H1 (cell line): ENCODE data around the gene ZNF446. TPM values are rescaled to one million over a fixed set of nuclear protein-coding genes. Genes with fewer than 3 reads are reported as not detected.
A peak's percentile ranks its signal among the peaks of the same experiment; 100 is the strongest.

Experiments used
- CTCF ChIA-PET: fragments of 300-600 bp; sonication (Branson Sonifier 250); formaldehyde crosslinking; loops from one replicate; lab custom pipeline; 2021; ENCODE audit not compliant: partially characterized antibody; lab: Charles Lee
- POLR2A ChIA-PET: fragments of 300-600 bp; sonication (Branson Sonifier 250); formaldehyde crosslinking; loops from one replicate; lab custom pipeline; 2021; ENCODE audit warnings: inconsistent platforms; ENCODE audit not compliant: partially characterized antibody; lab: Charles Lee
- DNase-seq, 2 experiments: peaks; one replicate each; pipeline versions ENCODE4 v3.0.0 to v3.0.0-alpha.2; 2010 to 2022; ENCODE audit warnings: low spot score in 2 of 2, low read depth in 1 of 2, mixed read lengths in 1 of 2
- FAIRE-seq: peaks from 2 replicates; lab custom pipeline; 2011; peaks lifted over from hg19 to GRCh38; lab: Jason Lieb, UNC
- H2AFZ ChIP-seq: 2 replicates; pipeline ENCODE4 v1.8.1; 2012; ENCODE audit warnings: low read length, inconsistent platforms
- H2AK5ac ChIP-seq: 2 replicates; pipeline ENCODE4 v1.6.1; 2013; ENCODE audit warnings: low read depth, low read length
- H2BK120ac ChIP-seq: replicated peaks from 2 replicates; pipeline ENCODE3; 2013; ENCODE audit warnings: low read depth, low read length, inconsistent platforms
- H2BK12ac ChIP-seq: 2 replicates; pipeline ENCODE4 v1.6.1; 2013; ENCODE audit warnings: low read depth, low read length
- H2BK15ac ChIP-seq: 2 replicates; pipeline ENCODE4 v1.6.1; 2013; ENCODE audit warnings: low read length
- H2BK20ac ChIP-seq: 2 replicates; pipeline ENCODE4 v1.6.1; 2013; ENCODE audit warnings: low read length
- H2BK5ac ChIP-seq: 2 replicates; pipeline ENCODE4 v1.6.1; 2013; ENCODE audit warnings: low read depth, low read length
- H3K14ac ChIP-seq: 2 replicates; pipeline ENCODE4 v1.6.1; 2013; ENCODE audit warnings: inconsistent platforms; ENCODE audit not compliant: insufficient read length
- H3K18ac ChIP-seq: 2 replicates; pipeline ENCODE4 v1.6.1; 2013; ENCODE audit warnings: low read length; ENCODE audit errors: extremely low read depth
- H3K23ac ChIP-seq: 2 replicates; pipeline ENCODE4 v1.6.1; 2013; ENCODE audit warnings: inconsistent platforms; ENCODE audit not compliant: insufficient read length
- H3K23me2 ChIP-seq: 2 replicates; pipeline ENCODE4 v1.6.1; 2013; ENCODE audit warnings: low read depth, low read length
- H3K27ac ChIP-seq: 2 replicates; pipeline ENCODE4 v1.6.1; 2011; ENCODE audit warnings: low read depth, low read length, inconsistent platforms
- H3K27me3 ChIP-seq, 4 experiments: replicated peaks in 1 of 4; 1 replicate in 1 of 4; 2 replicates in 3 of 4; pipeline versions ENCODE4 v1.6.1 to v1.8.1; 2011 to 2013; ENCODE audit warnings: low read length in 3 of 4, mild to moderate bottlenecking in 3 of 4, inconsistent platforms in 2 of 4, mixed read lengths in 2 of 4, moderate library complexity in 1 of 4; ENCODE audit not compliant: control insufficient read depth in 3 of 4, insufficient read depth in 3 of 4; ENCODE audit errors: extremely low read depth in 1 of 4
- H3K36me3 ChIP-seq, 4 experiments: 2 replicates each; pipeline versions ENCODE4 v1.6.1 to v1.8.1; 2011 to 2013; ENCODE audit warnings: mild to moderate bottlenecking in 4 of 4, low read length in 3 of 4, moderate library complexity in 2 of 4, control low read depth in 1 of 4, inconsistent platforms in 1 of 4; ENCODE audit not compliant: insufficient read depth in 4 of 4, control insufficient read depth in 2 of 4
- H3K4ac ChIP-seq: replicated peaks from 2 replicates; pipeline ENCODE3; 2013; ENCODE audit warnings: low read length, low read depth, mixed read lengths, inconsistent platforms; ENCODE audit not compliant: insufficient read length
- H3K4me1 ChIP-seq, 4 experiments: replicated peaks in 1 of 4; 1 replicate in 1 of 4; 2 replicates in 3 of 4; pipeline versions ENCODE4 v1.6.1 to v1.8.1; 2011 to 2013; ENCODE audit warnings: low read length in 3 of 4, inconsistent platforms in 2 of 4, mixed read lengths in 1 of 4; ENCODE audit not compliant: insufficient read depth in 4 of 4, control insufficient read depth in 3 of 4
- H3K4me2 ChIP-seq, 2 experiments: 2 replicates each; pipeline versions ENCODE4 v1.6.1 to v1.8.1; 2011 to 2013; ENCODE audit warnings: low read depth in 2 of 2, low read length in 2 of 2, control low read depth in 1 of 2, inconsistent platforms in 1 of 2, mild to moderate bottlenecking in 1 of 2; ENCODE audit not compliant: insufficient read depth in 1 of 2
- H3K4me3 ChIP-seq, 4 experiments: fragments of 200-600, 300-600 bp in 1 of 4; sonication (generic), shearing (Covaris generic), sonication (Bioruptor Twin) in 1 of 4; 2 replicates each; pipeline versions ENCODE4 v1.5.1 to v1.8.1; 2011 to 2016; ENCODE audit warnings: low read length in 4 of 4, low read depth in 3 of 4, control low read depth in 2 of 4, inconsistent platforms in 2 of 4, mild to moderate bottlenecking in 2 of 4, mixed read lengths in 1 of 4, moderate library complexity in 1 of 4; ENCODE audit not compliant: insufficient read depth in 2 of 4; ENCODE audit errors: extremely low read depth in 1 of 4
- H3K56ac ChIP-seq: replicated peaks from 2 replicates; pipeline ENCODE3; 2013; ENCODE audit warnings: low read depth, mild to moderate bottlenecking, mixed read lengths, low read length, inconsistent platforms; ENCODE audit not compliant: insufficient read length
- H3K79me1 ChIP-seq: 2 replicates; pipeline ENCODE4 v1.6.1; 2013; ENCODE audit warnings: low read depth, low read length, control low read depth
- H3K79me2 ChIP-seq, 2 experiments: 2 replicates each; pipeline versions ENCODE4 v1.6.1 to v1.8.1; 2012 to 2013; ENCODE audit warnings: low read length in 2 of 2, mild to moderate bottlenecking in 2 of 2, inconsistent platforms in 1 of 2; ENCODE audit not compliant: insufficient read depth in 2 of 2, control insufficient read depth in 1 of 2
- H3K9ac ChIP-seq, 4 experiments: replicated peaks in 1 of 4; 1 replicate in 1 of 4; 2 replicates in 3 of 4; pipeline versions ENCODE4 v1.6.1 to v1.8.1; 2011 to 2013; ENCODE audit warnings: low read depth in 3 of 4, low read length in 3 of 4, control low read depth in 2 of 4, mild to moderate bottlenecking in 2 of 4, moderate library complexity in 2 of 4, inconsistent platforms in 1 of 4; ENCODE audit errors: extremely low read depth in 1 of 4
- H3K9me3 ChIP-seq, 2 experiments: 2 replicates each; pipeline versions ENCODE4 v1.6.1 to v1.8.1; 2012 to 2013; ENCODE audit warnings: mild to moderate bottlenecking in 2 of 2, moderate library complexity in 2 of 2, control low read depth in 1 of 2, inconsistent platforms in 1 of 2, low read depth in 1 of 2, low read length in 1 of 2, mixed read lengths in 1 of 2; ENCODE audit not compliant: insufficient read depth in 2 of 2
- H4K20me1 ChIP-seq, 2 experiments: replicated peaks in 1 of 2; 2 replicates each; pipeline versions ENCODE3 to v1.8.1; 2011 to 2013; ENCODE audit warnings: inconsistent platforms in 2 of 2, low read length in 2 of 2, mild to moderate bottlenecking in 1 of 2; ENCODE audit not compliant: insufficient read depth in 2 of 2, control insufficient read depth in 1 of 2
- H4K5ac ChIP-seq: 2 replicates; pipeline ENCODE4 v1.6.1; 2013; ENCODE audit warnings: low read length, low read depth, mixed read lengths, inconsistent platforms; ENCODE audit not compliant: insufficient read length
- H4K8ac ChIP-seq: 2 replicates; pipeline ENCODE4 v1.8.0; 2013; ENCODE audit warnings: mild to moderate bottlenecking, moderate library complexity, low read length, inconsistent platforms; ENCODE audit not compliant: insufficient read depth; ENCODE audit errors: extremely low read depth
- H4K91ac ChIP-seq: replicated peaks from 2 replicates; pipeline ENCODE3; 2013; ENCODE audit warnings: low read length, mixed read lengths, inconsistent platforms; ENCODE audit not compliant: insufficient read length
- CBX5 ChIP-seq: fragments of 300-800, 300-1000 bp; sonication (generic); IDR thresholded peaks from 2 replicates; pipeline ENCODE4 v1.7.1; 2016; ENCODE audit warnings: antibody characterized with exemption, low read length, low read depth
- CTCF ChIP-seq, 3 experiments: IDR thresholded peaks; 1 replicate in 2 of 3; 2 replicates in 1 of 3; pipeline versions ENCODE4 v1.5.1 to v1.6.1; 2011; ENCODE audit warnings: low read length in 3 of 3, mild to moderate bottlenecking in 3 of 3, inconsistent platforms in 2 of 3, low read depth in 1 of 3, moderate library complexity in 1 of 3; ENCODE audit not compliant: insufficient read depth in 1 of 3; ENCODE audit errors: control extremely low read depth in 1 of 3
- KDM4A ChIP-seq: IDR thresholded peaks from one replicate; pipeline ENCODE4 v1.7.1; 2012; ENCODE audit warnings: low read depth, mild to moderate bottlenecking, moderate library complexity, low read length, inconsistent platforms; ENCODE audit not compliant: severe bottlenecking
- RAD21 ChIP-seq, 2 experiments: IDR thresholded peaks in 1 of 2; conservative IDR thresholded peaks in 1 of 2; 2 replicates each; pipeline ENCODE4 v1.6.1; 2011; ENCODE audit warnings: low read depth in 2 of 2, low read length in 2 of 2, improper control_type of control experiment in 1 of 2, inconsistent platforms in 1 of 2, mild to moderate bottlenecking in 1 of 2, moderate library complexity in 1 of 2
- SAP30 ChIP-seq: fragments of 300-600 bp; sonication (generic); IDR thresholded peaks from 2 replicates; pipeline ENCODE4 v1.7.1; 2012; ENCODE audit warnings: low read length, moderate library complexity, mild to moderate bottlenecking, inconsistent platforms; ENCODE audit not compliant: insufficient read depth, insufficient replicate concordance
- YY1 ChIP-seq: IDR thresholded peaks from 2 replicates; pipeline ENCODE4 v1.6.1; 2011; ENCODE audit warnings: low read depth, mild to moderate bottlenecking, low read length
- WGBS, 2 experiments: shearing (Covaris generic) in 1 of 2; methylation state at CpG; one replicate each; pipeline versions ENCODE4 v1.1.6 to v1.1.7; 2013 to 2015; ENCODE audit warnings: low lambda C conversion rate in 2 of 2, mixed read lengths in 2 of 2, inconsistent platforms in 1 of 2, low coverage in 1 of 2, missing lambda C conversion rate in 1 of 2; ENCODE audit not compliant: insufficient replicate concordance in 2 of 2, insufficient coverage in 1 of 2, insufficient read length in 1 of 2; ENCODE audit errors: extremely low coverage in 1 of 2, missing lambda C conversion rate in 1 of 2; 5-methylcytosine and 5-hydroxymethylcytosine counted together
- polyA plus RNA-seq, 7 experiments: library from polyadenylated mRNA; depleted of rRNA in 3 of 7; stranded (reverse) in 5 of 7; unstranded in 2 of 7; fragments of >200 nt in 5 of 7; fragments of 200-250 nt in 2 of 7; gene quantifications; 1 replicate in 5 of 7; 2 replicates in 1 of 7; 4 replicates in 1 of 7; pipeline versions ENCODE4 v1.2.1 to v1.2.3, GENCODE V29; 2011 to 2013; ENCODE audit warnings: missing spikeins in 2 of 7, mixed read lengths in 2 of 7
- total RNA-seq: library from RNA; stranded (reverse); fragmentation: NEBNext Ultra II Directional; extraction: Animal tissue kit (Norgen Biotek cat#: 25700); gene quantifications from 2 replicates; pipeline ENCODE4 v1.2.1, GENCODE V29; 2021
- TF ChIP-seq, protein P1 (sequence below): IDR thresholded peaks from 2 replicates; pipeline ENCODE4 v1.6.1; 2012; ENCODE audit warnings: inconsistent platforms

Gene ZNF446
- total and polyA plus RNA-seq, 2 of the 8 experiments (the other 6 are each of a cell fraction or from before 2014, with no cell fraction given), result 4.1 to 5.5 TPM

DNA sequence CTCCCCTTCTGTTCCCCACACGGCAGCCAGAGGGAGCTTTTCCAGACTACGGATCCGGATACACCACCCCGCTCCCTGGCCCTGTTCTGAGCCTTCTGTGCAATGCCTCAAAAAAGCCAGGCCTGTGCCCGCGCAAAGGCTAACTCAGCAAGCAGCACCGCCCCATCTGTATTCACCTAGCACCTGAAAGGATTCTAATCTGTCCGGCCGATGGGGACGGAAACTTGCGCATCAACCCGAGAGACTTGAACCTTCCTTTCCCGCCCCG lies 42.9 kb downstream of the ZNF446 start:
- H3K9me3 ChIP-seq, result no peaks in the 10 kb centered on the region
- H3K4me2 ChIP-seq, result peak overlapping the region; percentile 67 to 85
- H3K56ac ChIP-seq, result peak overlapping the region; percentile 51
- H2BK15ac ChIP-seq, result no peak overlapping the region
- no peak overlapping the region for H3K14ac ChIP-seq
- DNase-seq (peak in 1 of 2 experiments; percentile 82), FAIRE-seq (no peak)
- H3K4me3 ChIP-seq, result peak overlapping the region; percentile 54 to 87 (median 70)
- peak overlapping the region; percentile 93 for H3K18ac ChIP-seq
- no peak overlapping the region for H2AK5ac ChIP-seq
- peak overlapping the region; percentile 80 for H4K91ac ChIP-seq
- peaks cover 0 to 33% (median 19%) of the 10 kb centered on the region in 4 experiments; a peak in 6 of 7 replicates for H3K4me1 ChIP-seq
- H4K8ac ChIP-seq, result peak overlapping the region; percentile 96
- H3K27ac ChIP-seq, result peak overlapping the region; percentile 91
- peaks cover 0 to 17% of the 10 kb centered on the region in 2 experiments; a peak in 1 of 4 replicates for H3K79me2 ChIP-seq
- no peak overlapping the region for H3K23ac ChIP-seq
- ChIA-PET POLR2A (interaction anchor here (0.9 to 21.3 kb wide), 21 partner anchors 9 to 163 kb away, joined by 3 to 650 read pairs (median 6); partner anchors contain the start of genes CHMP2A, RPS5, TRIM28 and UBE2M), CTCF (interaction anchor here (0.6 to 5.2 kb wide), 31 partner anchors 9 to 1424 kb away, joined by 3 to 35 read pairs (median 5); partner anchors contain the start of genes CHMP2A, TRIM28, UBE2M and ZNF324)
- peak overlapping the region; percentile 79 to 90 (median 87) for H3K9ac ChIP-seq
- no peak overlapping the region for H3K4ac ChIP-seq
- no peak overlapping the region for H2BK20ac ChIP-seq
- H2BK120ac ChIP-seq, result no peak overlapping the region
- H3K23me2 ChIP-seq, result peaks cover 11% of the 10 kb centered on the region
- H2BK5ac ChIP-seq, result peak overlapping the region; percentile 89
- H3K36me3 ChIP-seq, result peaks cover 0 to 9% (median 2%) of the 10 kb centered on the region in 4 experiments; a peak in 2 of 8 replicates
- WGBS, 2 experiments, result 0% methylated on average over 14 of the region's 14 CpGs; no CpG with 5 or more reads in 1 of the 2 experiments
- H3K79me1 ChIP-seq, result peaks cover 5% of the 10 kb centered on the region
- H4K5ac ChIP-seq, result no peak overlapping the region
- no peaks in the 10 kb centered on the region; a peak in 1 of 7 replicates for H3K27me3 ChIP-seq
- 0 out of 2 replicates have a peak overlapping the region, but pooled peaks have one; percentile 68 for H2BK12ac ChIP-seq
- H4K20me1 ChIP-seq, result peaks cover 2 to 9% of the 10 kb centered on the region in 2 experiments
- peak overlapping the region; percentile 18; the same call in 1 of the 2 replicates for H2AFZ ChIP-seq
- TF ChIP-seq RAD21 (IDR thresholded peaks at IDR 0.05 in 1 of 2, conservative IDR thresholded peaks at IDR 0.05 in 1 of 2; ENCODE audit: low read depth in 2 of 2, low read length in 2 of 2), result peak; percentile 34 to 50; a peak in 3 of 4 replicates
- TF ChIP-seq CBX5, result no peak
- TF ChIP-seq CTCF (IDR thresholded peaks at IDR 0.05; ENCODE audit: control extremely low read depth in 1 of 3, insufficient read depth in 1 of 3, low read depth in 1 of 3, low read length in 3 of 3), result peak; percentile 76 to 89 (median 77)
- TF ChIP-seq SAP30, result peak; percentile 68
- TF ChIP-seq YY1, result 0 out of 2 replicates have a peak, but pooled peaks have one; percentile 44
- peak; percentile 8 for TF ChIP-seq KDM4A
- TF ChIP-seq, protein P1, sequence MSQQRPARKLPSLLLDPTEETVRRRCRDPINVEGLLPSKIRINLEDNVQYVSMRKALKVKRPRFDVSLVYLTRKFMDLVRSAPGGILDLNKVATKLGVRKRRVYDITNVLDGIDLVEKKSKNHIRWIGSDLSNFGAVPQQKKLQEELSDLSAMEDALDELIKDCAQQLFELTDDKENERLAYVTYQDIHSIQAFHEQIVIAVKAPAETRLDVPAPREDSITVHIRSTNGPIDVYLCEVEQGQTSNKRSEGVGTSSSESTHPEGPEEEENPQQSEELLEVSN, result peak; percentile 47; the same call in 1 of the 2 replicates
